Stimulated activated CD8-positive, alpha-beta memory T cell treated with anti-CD3 and anti-CD28 coated beads, Interleukin-7, amount 100 ng/mL, for 1 hour (primary cell): Measurements from ENCODE around the gene HYLS1.

Source experiments
- DNase-seq, 2 donors: peaks; one replicate each; pipeline ENCODE4 v3.0.0-alpha.2; 2020; ENCODE audit warnings: low read depth in 2 of 2

The HYLS1 gene

DNA sequence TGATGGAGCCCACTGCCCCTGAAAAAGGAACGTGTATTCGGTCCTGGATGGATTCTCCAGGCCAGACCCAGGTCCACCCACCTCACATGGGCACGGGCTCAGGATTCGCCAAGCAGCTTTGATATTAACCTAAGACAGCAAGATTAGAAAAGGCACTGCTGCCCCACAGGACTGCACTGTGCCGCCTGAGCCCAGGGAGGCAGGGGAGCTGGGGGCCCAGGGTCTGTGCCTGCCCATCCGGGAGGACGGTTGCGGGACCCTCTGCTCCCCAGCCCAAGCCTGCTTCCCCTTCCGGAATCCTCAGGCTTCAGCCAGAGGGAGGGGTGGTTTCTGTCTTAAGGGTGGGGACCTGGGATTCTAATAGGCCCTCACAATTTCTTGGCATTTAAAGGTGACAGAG, 44.8 kb downstream of the HYLS1 start:
- DNase-seq = no peak

DNA sequence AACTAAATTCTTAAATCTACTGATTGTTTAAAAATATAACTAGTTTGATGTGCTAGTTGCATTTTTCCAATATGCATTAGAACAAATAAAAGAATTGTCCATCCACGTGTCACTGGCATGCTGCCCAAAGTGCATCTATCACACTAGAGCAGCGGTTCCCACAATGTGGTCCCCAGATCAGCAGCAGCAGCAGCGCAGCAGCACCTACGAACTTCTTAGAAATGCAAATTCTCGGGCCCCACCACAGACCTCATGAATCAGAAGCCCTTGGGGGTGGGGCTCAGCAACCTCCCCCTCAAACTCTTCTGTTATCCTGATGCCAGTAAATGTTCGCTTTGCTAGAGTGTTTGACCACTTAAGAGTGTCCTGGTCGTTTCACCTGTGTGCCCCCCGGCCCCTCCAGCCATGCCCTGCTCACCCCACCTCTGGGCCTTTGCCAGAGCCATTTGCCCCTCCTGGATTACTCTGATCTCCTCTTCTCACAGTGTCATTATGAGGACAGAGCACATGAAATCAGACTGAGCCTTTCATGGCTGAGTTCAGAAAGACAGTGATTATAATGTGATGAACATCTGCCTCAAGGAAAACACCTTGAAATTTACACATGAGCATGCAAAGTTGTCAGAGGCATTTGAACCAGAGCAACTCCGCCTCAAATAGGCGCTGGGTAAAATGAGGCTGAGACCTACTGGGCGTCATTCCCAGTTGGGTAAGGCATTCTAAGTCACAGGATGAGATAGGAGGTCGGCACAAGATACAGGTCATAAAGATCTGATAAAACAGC, 45.8 kb downstream of the HYLS1 start:
- no peak for DNase-seq

DNA sequence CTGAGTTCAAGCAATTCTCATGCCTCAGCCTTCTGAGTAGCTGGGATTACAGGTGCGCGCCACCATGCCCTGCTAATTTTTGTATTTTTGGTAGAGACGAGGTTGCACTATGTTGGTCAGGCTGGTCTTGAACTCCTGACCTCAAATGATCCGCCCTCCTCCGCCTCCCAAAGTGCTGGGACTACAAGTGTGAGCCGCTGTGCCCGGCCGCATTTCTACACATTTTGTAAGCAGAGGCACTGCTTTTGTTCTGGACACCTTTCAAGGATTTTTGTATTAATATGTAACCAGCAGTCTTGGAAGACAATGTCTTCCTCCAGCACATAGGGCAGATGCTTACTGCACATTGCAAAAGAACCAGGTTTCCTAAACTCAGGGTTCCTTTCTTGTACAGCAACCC, 47.0 kb downstream of the HYLS1 start:
- DNase-seq = no peak

- DNase-seq = no peak
Observed at GRCh38 chr11:125935056-125935455, 47.6 kb downstream of the HYLS1 start.

- no peak for DNase-seq
Observed at GRCh38 chr11:125935618-125936199, 48.2 kb downstream of the HYLS1 start.

- no peak for DNase-seq
Observed at GRCh38 chr11:125938418-125938817, 51.0 kb downstream of the HYLS1 start.

- DNase-seq = no peak
Observed at GRCh38 chr11:125939081-125939521, 51.6 kb downstream of the HYLS1 start.

DNA sequence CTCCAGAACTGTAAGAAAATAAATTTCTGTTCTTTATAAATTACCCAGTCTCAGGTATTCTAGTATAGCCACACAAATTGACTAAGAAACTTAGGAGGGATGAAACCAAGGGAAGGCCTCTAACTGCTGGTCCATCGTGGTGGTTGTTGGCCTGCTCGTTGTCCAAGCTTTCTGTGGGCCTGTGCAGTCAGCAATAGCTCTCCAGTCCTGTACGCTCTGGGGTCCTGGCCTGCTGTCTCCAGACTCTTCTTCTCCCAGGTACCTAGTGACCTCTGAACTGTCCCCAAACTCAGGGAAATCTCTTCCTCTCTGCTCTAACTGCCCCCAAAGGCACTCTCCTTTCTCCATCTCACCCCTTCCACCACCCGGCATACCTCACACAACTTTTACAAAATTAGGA, 52.7 kb downstream of the HYLS1 start:
- no peak for DNase-seq

- no peak for DNase-seq
Observed at GRCh38 chr11:125941267-125941618, 53.8 kb downstream of the HYLS1 start.

DNA sequence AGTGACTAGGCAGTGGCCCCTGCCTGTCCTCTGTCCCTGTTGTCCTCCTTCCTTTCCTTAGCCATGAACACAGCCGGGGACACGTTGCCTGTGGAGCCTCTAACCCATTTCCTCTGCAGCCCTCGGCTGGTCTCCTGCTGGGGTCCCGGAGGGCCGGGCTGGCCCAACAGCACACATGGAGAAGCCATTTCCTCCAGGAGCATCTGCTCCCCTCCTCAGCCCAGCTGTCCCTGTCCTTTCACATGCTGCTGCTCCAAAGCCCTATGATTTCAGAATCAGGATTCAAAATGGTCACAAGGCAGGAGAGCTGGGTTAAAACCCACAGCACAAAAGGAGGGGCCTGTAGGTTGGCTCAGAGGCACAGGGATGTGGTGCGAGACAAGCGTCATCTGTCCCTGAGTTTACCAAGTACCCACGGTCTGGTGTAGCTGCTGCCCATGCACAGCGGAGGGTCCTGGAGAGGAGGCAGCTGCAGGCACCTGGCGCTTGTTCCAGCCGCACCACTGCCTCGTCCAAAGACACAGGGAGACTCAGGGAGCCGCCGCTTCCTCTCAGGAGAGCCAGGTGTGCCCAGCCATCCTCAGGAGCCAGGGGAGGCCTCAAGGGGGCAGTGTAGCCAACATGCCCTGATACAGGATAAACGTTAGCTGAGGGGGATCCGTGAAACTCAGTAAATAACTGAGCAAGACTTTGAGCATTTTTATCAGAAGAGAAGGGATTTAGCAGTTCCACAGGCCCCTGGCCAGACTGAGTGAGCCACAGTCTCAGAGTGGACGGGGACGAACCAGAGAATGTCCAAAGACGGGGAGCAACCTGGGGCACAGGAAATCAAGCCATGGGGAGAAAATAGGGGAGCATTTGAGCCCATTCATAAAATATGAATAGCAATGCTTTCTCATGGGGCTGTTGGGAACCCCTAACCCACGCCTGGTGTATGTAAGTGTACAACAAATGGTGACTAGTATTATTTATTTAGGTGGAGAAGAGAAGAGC, 54.4 kb downstream of the HYLS1 start:
- peak in 1 of 2 donors; percentile 26 for DNase-seq

DNA sequence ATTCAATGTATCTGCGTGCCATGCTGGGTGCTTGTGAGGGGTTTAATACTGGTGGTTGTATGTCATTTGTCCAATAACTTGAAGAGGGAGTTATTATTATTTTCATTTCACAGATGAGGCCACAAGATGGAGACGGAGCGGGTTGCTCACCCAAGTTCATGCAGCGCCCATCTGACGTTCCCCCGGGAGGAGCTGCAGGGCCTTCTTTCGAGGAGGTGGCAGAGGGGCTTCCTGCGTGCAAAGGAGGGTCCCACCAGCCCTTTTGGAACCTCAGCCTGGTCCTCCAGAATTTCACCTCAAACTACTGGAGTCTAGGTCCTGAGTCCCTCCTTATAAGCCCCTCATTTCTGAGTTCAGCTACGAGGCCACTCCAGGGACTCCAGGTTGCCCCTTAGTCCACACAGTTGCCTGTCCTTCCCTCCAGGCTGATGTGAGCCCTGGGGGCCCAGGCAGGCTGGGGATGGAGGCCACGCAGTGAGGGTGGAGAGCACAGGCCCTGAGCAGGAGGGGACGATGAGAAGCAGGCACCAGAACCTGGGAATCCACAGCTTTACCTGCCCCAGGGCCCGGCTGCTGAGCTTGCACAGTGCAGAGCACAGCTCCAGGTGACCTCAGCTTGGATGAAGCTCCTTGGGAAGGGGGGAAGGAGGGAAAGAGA, 55.4 kb downstream of the HYLS1 start:
- no peak for DNase-seq

DNA sequence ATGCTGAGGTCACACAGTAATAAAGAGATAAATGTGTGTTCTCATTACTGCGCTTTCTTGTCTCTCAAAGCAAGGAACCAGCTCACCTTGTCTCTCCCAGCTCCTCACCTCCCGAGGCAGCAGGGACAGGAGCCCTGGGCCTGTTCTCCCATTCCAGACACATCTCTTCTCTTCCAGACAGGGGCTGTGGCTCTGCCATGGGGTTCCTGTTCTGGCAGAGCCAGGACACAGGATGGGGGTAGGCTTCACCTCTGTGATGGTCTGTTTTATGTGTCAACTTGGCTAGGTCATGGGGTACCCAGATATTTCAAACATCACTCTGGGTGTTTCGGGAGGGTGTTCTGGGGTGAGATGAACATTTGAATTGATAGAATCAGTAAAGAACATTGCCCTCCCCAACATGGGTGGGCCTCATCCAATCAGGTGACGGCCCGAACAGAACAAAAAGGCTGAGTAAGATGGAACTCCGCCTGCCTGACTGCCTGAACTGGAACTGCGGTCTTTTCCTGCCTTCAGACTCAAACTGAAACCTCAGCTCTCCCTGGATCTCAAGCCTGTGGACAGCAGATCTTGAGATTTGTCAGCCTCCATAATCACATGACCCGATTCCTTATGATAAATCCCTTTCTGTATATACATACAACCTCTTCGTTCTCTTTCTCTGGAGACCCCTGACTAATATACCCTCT, 56.3 kb downstream of the HYLS1 start:
- DNase-seq = no peak

GRCh38 chr11:125944350-125945010, 57.0 kb downstream of the HYLS1 start:
- DNase-seq = no peak

DNA sequence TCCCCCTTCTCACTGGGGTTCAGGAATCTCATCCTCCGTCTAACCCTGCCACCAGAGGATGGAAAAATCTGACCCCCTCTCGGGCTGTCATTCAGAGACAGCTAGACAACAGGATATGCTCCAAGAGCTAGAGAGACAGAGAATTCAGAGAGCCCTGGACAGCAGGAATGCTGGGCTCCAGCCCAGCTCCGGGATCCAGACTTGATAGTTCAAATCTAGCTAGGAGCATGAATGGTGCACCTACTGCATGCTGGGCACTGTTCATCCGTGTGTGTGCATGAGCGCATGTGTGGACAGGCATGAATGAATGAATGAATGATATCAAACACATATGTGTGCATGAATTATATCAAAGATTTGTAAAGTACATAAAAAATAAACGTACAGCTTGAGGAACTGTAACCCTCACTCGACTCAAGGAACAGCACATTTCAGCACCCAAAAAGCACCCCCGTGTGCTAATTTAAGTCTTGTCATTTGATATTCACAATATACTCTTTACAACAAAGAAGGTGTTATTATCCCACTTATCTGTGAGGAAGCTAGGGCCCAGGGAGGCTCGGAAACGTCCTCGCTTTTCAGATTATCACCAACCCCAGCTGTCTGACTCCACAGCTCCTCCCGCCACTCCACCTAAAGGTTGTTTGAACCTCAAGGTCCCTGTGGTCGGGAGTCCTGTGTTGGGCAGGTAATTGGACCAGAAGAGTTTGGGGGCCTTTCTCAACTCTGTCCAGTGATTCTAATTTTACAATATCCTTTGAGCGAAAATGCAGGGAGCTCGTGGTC, 57.7 kb downstream of the HYLS1 start:
- DNase-seq = no peak

DNA sequence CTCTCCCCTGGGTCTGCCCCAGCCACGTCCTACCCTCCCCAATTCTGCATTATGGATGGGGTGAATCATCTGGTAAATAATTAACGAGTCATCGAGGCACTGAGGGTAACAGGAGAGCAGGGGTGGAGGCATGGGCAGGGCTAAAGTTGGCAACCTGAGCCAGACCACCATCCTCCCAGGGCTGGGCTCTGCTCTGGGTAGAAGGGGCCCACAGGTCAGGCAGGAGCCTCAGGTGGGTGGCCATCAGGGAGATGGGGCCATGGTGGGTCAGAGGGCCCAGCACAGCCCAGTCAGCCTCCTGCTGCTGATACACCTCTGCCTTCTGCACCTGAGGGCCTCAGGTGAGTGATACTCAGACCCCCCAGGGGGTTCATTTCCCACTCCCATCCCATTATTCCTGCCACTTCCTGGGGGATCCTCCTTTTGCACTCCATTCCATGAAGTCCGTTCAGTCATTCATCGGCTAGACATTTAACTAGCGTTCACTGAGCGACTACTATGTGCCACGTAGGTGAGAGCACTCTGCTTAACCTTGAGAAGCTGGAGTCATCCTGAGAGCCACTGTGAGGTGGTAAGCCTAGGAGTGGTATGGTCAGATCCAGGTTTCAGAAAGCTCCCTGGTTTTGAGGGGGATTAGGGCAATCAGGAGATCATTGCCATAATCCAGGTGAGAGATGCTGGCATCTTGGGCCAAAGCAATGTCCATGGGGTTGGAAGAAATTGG, 58.5 kb downstream of the HYLS1 start, which contains the start of gene VSIG10L2:
Gene VSIG10L2 (plus strand): TSS at position 248 of the 724 bp plus-strand sequence. CDS start 12 bp downstream, at position 260.
- no peak for DNase-seq

DNA sequence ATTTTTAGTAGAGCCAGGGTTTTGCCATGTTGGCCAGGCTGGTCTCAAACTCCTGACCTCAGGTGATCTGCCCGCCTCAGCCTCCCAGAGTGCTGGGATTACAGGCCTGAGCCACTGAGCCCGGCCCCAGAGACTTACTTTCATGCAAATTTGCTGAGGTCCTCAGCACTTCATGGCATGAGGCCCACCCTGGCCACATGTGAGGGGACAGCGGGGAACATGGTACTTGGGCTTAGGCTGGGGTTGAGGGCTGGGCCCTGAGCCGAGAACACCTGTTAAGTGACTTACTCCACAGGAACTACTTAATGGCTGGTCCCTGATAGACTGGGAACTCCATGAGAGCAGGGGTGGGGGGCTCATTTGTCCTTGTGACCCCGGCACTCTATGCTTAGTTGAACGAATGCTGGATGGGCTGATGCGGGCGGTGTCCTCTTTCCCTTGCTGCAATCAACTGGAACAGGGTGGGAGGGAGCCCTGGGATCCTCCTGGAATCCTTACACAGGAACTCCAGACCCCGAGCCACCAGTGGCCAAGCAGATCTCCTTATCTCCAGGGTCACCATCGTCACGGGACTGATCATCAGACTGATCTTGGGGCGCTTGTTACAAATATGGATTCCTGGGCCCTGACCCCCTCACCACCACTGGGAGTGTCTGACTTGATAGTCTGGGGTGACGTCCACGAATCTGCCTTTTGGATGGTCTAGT, 59.4 kb downstream of the HYLS1 start:
- DNase-seq = no peak

- DNase-seq = no peak
Observed at GRCh38 chr11:125947419-125948277, 60.2 kb downstream of the HYLS1 start.
